AG09319 (cell line): ENCODE results near the gene PTPN21.

ENCODE experiments used
- DNase-seq: peaks from one replicate; pipeline ENCODE4 v3.0.0-alpha.2; 2010; ENCODE audit warnings: low read depth; ENCODE audit errors: extremely low read depth
- CTCF ChIP-seq: IDR thresholded peaks from 2 replicates; pipeline ENCODE4 v1.5.1; 2011; ENCODE audit warnings: low read depth, mild to moderate bottlenecking, inconsistent platforms, low read length, moderate library complexity

PTPN21 gene

DNA sequence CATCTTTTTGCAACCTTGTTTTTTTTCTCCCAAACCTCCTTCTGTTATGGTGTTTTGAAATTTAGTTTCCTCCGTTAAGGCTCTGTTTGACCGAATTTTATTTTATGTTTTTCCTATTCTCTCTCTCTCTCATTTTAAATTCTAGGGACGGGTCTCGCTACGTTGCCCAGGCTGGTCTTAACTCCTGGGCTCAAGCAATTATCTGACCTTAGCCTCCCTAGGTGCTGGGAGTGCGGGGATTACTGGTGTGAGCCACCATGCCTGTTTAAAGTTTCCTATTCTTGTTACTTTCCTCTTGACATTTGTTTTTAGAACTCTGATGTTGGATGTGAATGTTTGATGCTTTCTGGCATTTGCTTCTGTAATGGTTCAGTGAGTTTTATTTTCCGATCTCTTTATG, 9.0 kb upstream of the PTPN21 start:
- no peak for TF ChIP-seq CTCF
- no peak for DNase-seq

DNA sequence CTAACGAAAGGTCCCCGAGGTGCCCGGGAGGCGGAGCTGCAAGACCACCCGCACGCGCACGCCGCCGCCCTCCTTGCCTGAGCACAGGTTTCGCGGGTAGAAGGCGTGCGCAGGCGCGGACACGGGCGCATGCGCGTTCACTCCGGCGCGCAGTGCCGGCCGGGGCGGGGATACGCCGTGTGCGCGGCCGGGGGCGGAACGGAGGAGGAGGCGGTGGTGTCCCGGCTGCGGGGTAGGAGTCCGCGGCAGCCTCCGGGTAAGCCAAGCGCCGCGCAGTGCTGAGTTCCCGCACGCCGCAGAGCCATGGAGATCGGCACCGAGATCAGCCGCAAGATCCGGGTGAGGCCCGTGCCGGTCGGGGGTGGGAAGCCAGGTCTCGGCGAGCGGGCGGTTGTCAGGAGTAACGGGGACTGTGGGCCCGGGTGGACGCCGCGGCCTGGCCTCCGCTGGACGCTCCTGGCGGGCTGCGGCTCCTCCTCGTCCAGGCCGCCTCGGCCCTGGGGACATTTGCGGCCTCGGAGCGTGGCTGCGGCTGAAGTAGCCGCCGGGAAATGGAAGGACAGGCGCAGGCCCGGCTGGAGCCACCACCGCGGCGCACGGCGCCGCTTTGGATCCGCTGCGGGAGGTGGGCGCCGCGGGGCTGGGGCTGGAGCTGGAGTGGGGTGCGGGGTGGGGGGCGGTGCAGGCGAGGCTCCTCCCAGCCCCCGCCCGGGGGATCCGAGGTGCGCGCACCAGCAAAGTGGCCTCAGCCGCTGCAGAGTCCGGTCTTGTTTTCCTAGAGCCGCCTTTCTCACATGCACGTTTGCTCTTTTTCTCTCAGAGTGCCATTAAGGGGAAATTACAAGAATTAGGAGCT, 8.3 kb upstream of the PTPN21 start, which contains the start of gene ZC3H14:
Gene ZC3H14 (plus strand): TSS at position 207 of the 856 bp plus-strand sequence. CDS start 97 bp downstream, at position 304.
- no peak for TF ChIP-seq CTCF
- DNase-seq = peak; percentile 63

GRCh38 chr14:88562532-88562830, 7.7 kb upstream of the PTPN21 start:
- DNase-seq = no peak
- no peak for TF ChIP-seq CTCF

DNA sequence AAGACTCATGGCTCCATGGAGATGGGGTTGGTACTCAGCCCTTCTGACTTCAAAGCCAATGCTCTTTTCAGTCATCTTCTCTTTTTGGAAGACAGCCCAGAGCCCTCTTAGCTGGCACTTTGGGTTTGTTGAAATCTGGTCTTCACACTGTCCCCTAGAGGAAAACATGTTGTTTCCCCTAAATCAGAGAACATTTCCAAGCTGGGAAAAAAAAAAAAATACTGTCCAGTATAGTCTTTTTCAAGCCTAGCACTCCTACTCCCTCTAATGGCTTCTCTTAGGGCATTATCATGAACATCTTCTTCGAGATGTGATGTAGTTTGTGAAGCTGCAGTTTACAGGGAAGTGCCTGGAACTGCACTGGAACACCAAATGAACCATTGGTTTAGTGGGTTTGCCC, 5.0 kb upstream of the PTPN21 start:
- no peak for DNase-seq
- peak; percentile 66 for TF ChIP-seq CTCF

DNA sequence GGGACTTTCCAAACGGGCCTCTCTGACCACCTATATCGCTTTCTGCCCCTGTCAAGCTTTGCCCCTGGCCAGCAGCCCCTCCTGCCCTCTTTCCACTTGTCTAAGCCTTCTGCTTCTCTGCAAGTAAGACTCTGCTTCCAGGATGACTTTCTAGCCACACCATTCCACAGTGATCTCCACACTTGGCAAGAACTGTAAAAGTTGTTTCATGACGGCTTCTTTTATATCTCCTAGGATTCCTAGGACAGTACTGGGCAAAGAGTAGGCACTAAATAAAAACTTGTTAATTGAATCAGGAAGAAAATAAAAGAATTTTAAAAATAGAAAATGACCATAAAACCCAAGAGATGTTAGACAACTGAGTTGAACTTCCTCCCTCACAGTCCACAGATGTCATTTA, 1.8 kb upstream of the PTPN21 start:
- TF ChIP-seq CTCF = no peak

DNA sequence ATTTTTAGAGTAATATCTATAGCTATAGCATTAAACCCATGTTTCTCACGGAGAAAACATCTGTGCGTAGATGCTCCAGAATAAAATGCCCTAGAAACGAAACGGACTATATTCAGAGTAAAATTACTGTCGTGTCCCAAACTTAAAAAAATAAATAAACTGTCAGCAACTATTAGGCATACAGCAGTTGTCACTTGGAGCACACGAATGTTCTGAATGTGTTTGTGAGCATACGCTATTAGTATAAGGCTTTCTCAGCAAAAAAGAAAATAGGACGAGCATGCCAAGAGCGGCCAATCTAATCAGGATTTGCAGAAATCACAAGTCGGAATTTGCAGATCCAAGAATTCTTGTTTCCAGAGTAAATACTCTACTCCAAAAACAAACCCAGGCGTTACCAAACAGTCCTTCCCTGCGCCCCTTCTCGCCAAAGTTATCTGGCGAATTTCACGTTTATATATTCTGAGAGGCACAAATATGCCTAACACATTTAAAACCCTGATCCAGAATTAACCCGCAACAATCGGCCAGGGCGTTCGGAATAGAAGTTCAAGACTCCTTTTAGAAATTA, 836 bp downstream of the PTPN21 start:
- no peak for DNase-seq
- no peak for TF ChIP-seq CTCF

More for the DNA sequence above, 1.8 kb upstream of the PTPN21 start:
- no peak for DNase-seq

GRCh38 chr14:88552876-88553275, 1.9 kb downstream of the PTPN21 start:
- no peak for DNase-seq
- TF ChIP-seq CTCF = no peak
